GM19023 (cell line): ENCODE data around the gene PLEK.

Experiments used
- ATAC-seq: cut with Tn5 transposase; IDR thresholded peaks from one replicate; pipeline ENCODE4 v1.9.1; 2021; ENCODE audit warnings: mild to moderate bottlenecking, moderate library complexity; ENCODE audit not compliant: unreplicated experiment

Gene PLEK

DNA sequence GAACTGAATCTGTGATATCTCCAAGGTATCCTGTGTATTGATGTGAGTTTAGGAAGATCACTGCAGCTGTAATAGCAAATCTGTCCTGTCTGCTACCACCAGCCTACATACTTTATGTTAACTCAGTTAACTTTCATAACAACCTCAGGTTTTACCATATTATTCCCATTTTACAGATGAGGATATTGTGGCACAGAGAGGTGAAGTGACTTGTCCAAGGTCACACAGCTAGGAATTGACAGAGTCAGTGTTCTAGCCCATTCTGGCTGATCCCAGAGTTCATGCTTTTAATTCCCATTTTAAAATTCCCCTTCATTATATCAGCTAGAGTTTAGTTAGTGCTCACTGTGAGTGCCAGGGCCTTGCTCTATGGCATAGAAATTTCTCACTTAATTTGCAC, 49.4 kb downstream of the PLEK start:
- no peak for ATAC-seq

DNA sequence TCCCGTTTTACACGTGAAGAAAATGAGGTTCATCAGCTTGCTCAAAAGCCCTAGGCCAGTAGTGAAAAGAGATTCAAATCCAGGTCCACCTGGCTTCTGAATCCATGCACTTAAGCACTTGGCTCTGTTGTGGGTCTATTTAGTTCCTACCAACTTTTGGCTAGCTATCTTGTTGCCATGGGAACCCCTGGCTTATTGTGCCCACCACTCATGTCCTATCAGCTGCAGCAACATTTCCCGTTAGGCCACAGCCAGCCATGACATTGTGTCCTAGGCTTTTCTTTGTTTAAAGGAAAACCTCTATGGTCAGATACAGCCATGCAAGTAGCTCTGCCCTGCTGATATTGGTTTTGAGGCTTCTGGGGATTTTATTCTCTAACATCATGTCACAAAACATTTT, 49.8 kb downstream of the PLEK start:
- ATAC-seq = no peak

DNA sequence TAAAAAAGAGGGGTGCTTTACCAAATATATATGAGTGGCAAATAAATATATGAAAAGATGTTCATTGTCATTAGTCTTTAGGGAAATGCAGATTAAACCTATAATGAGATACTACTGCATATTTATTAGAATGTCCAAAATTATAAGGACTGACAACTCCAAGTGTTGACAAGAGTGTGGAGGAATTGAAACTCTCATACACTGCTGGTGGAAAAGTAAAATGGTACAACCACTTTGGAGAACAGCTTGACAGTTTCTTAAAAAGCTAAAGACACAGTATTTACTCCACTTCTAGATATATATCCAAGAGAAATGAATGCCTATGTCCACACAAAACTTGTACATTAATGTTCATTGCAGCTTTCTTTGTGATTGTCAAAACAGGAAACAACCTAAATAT, 50.4 kb downstream of the PLEK start:
- no peak for ATAC-seq

DNA sequence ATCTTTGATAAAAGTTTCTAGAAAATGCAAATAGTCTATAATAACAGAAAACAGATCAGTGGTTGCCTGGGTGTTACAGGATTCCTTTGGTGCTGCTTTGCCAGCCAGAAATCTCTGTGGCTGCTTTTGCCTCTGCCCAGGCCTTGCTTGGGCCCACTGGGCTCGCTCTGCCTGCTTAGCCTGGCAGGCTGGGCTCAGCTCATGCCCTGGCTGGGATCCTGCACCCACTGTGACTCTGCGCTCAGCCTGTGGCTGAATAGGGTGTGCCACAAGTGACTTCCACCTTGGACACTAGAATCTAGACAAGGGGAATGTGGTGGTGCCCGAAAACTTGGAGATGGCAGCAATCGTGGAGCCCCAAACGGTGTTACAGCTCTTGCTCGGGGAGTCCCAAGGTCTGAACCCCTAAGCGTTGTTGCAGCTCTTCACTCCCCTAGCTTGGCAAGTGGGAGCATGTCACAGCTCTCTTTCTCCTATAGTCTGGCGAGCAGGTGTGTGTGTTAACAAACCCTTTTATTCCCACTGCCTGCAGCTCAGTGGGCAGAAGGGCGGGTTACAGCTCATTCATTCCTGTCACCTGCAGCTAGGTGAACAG, 51.1 kb downstream of the PLEK start:
- ATAC-seq = no peak

DNA sequence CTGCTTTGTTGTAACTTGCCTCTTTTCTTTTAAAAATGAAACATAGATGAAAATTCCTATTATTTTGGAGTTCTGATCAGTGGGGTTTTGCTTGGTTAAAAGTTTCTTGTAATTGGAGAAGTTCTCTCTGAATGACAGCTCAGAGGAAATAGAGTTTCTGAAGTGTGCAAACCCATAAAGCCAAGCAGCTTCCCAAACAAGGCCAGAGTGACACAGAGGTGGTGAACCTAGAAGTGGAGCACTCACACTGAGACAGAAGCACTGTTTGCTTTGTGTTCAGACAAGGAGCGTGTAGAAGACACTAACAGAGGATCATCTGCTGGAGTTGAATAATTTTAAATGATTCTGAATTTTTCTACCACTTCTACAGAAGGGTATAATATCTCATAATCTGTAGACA, 52.8 kb downstream of the PLEK start:
- ATAC-seq = no peak

DNA sequence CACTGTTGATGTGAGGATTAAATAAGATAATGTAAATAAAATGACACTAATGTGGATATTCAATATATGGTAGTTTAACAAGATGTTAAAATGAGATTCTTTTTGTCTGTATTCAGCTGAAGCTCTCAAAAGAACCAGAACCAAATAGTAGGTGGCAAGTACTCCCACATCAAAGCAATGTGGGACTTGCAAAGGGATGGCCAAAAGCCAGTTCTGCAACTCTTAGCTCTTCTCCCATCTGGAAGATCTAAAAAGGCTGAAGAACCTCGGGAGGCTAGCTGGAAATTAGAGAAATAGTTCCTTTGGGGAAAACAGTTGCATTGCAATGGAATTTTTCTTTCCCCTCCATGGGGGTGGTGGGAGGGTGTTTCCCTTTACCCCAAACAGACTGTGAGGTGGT, 53.3 kb downstream of the PLEK start:
- ATAC-seq = no peak

DNA sequence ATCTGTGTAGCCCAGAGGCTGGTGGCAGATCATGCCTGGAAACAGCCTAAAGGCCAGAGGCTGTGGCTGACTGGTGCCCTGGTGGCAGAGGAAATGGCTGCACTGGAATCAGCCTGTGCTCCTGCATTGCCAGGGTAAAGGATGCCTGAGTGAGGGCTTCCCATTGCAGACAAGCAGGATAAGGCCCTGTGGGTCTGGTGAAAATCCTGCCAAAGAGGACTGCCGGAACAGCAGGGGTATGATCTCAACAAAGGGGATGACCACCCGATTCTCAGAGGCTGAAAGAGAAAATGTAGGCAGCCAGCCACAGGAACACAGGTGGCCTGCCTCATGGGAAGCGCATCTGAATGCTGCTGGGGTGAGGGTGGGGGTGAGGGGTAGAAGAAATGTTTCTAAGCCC, 53.8 kb downstream of the PLEK start:
- peak; percentile 54 for ATAC-seq

DNA sequence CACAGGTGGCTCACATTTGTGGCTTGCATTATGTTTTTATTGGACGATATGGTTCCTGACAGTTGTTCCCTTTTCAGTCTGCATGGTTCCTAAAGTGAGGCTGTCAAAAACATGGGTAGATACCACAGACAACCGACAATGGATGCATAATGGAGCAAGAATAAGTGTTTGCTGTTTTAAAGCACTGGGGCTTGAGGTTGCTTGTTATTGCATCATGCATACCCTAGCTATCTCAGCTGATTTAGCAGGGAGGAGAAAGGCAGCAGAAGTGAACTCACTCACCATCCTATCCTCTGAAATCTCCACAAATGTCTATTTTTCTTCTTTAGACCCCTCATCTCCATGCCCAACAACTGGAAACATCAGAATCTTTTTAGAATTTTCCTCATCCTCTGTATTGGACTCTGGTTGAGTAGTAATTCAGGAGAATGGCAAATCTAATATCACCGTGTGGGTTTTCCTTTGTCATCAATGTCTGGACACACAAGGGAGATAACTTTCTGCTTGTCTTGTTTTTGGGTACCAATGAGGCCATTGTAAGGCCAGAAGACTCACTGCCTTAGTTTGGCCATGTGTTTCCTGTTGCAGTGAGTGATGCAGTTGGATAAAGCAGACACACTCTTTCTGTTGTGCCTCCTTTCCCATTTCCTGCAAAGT, 55.3 kb downstream of the PLEK start:
- no peak for ATAC-seq

DNA sequence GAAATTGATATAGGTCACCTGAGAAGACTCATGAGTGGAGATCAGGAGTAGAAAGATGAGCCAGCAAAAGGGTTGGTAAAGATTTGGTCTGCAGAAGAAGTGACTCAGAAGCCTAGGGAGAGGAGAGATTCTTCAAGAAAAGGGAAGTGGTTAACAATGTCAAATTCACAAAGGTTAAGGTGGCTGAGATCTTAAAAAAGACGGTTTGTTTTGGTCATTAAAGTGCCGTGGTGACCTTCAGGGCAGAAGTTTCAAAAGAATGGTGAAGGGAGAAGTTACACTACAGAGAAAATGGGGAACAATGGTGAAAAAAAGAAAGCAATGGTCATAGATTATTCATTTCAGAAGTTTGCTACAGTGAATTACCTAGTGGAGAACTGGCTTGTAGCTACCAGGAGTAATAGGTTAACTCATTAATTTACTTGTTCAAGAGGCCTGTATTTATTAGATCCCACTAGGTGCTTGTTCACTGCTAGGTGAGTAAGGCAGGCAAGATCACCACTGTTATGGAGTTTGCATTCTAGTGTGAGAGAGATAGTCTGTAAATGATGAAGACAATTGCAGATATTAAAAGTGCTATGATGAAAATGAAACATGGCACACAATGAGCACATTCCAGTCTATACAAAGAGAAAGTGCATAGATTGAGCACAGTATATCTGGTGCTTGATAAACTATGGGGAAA, 59.0 kb downstream of the PLEK start:
- peak; percentile 75 for ATAC-seq

DNA sequence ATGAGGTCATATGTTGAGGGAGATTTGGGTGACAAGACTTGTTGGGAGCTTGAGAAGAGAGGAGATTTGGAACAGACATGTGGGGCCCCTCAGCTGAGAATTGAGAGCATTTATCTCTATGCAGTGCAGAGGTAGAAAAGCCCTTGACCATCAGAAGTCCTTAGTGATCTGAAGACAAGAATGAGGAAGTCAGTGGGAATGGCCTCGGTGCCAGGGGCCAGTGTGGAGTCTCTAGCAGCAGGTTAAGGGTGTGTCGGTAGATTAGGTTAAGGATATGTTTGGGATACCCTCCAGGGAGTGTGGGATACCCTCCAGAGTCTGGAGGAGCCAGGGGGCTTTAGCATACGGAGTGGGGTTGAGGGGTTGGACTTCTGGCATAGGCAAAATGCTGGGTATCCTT, 60.4 kb downstream of the PLEK start:
- ATAC-seq = no peak

DNA sequence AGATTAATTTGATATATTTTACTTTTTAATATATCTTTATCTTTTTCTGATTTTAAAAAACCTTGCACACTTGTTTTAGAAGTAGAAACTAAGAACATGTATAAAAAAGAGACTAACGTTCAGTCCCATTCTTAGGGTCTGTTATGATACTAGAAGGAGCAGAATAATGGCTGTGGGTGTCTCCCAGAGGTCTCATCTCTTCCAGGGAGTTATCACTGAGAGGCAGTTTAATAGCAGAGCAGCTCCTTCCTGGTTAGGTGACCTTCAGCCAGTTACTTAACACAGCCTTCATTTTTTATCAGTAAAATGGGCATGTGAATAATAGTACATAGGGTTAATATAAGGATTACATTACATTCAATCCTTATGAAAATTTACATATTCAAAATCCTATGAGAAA, 61.4 kb downstream of the PLEK start:
- no peak for ATAC-seq

DNA sequence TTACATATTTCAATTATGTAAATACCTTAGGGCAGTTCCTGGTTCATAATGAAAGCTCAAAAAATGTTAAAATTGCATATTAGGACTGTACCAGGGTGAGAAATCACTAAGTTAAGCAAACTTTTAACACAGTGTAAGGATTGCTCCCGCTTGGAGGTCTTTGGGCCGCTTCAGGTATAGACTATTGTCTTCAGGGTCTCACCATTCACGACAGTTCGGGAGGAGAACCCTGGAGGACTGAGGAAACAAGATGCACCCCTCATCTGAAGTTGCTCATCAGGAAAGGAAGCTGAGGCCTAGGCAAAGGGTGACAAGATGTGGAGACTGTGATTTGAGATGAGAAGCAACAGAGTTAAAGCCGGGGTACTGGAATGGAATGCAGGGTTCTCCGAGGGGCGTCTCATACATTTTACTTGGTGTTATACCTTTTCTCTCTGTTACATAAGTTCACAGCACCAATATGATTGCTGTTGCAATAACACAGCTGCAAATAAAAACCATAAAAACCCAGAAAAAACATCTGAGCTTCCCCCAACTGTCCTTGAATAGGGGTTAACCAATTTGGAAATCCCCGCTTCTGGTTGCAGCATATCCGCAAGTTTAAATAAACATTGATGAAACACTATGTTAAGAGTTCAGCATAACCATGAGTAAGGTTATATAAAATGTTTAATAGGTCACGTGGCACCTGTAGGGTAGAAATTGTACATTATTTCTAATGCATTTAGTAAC, 61.9 kb downstream of the PLEK start:
- ATAC-seq = peak; percentile 36

DNA sequence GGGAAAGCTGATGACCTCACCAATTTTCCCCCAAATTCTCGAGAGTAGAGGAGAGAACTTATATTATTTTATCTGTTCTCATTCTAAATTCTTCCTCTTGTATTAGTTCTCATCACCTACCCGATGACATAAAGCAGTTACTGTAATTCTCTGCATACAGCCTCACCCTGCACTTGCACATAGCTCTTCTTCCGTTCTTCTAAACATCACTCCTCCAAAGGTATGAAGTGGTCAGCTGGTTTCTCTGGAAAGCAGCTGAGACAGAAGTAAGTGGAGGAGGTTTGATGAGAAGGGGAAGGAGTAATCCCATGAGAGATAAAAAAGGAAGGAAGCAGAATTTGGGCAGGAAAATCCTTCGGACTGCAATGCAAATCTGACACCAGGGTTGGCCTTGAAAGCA, 63.0 kb downstream of the PLEK start:
- ATAC-seq = no peak

DNA sequence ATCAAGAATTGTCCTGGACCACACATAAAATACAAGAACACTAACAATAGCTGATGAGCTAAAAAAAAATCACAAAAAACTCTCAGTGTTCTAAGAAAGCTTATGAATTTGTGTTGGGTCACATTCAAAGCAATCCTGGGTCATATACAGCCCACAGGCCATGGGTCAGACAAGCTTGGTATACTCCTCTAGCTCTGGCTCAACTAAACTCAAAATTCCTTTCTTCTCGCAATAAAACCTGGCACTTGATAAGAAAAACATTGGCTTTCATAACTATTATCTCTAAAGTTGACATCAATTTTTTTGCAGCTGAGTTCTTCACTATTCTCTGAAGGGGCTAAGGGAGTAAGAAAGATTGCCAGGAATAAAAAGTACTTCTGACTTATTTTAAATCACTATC, 63.7 kb downstream of the PLEK start:
- no peak for ATAC-seq

DNA sequence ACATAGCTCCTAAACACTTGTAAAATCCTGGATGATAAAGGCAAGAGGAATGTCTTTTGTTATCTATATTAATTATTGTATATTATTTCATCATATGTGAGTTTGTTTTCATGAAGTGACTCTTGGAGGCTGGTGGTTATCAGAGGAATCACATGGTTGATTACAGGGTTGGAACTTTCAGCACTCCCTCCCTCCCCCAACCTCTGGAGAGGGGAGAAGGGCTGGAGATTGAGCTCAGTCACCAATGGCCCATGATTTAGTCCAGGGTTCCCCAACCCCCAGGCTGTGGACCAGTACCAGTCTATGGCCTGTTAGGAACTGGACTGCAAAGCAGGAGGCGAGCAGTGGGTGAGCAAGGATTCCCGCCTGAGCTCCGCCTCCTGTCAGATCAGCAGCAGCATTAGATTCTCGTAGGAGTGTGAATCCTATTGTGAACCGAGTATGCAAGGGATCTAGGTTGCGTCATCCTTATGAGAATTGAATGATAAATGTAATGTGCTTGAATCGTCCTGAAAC, 64.3 kb downstream of the PLEK start:
- no peak for ATAC-seq

DNA sequence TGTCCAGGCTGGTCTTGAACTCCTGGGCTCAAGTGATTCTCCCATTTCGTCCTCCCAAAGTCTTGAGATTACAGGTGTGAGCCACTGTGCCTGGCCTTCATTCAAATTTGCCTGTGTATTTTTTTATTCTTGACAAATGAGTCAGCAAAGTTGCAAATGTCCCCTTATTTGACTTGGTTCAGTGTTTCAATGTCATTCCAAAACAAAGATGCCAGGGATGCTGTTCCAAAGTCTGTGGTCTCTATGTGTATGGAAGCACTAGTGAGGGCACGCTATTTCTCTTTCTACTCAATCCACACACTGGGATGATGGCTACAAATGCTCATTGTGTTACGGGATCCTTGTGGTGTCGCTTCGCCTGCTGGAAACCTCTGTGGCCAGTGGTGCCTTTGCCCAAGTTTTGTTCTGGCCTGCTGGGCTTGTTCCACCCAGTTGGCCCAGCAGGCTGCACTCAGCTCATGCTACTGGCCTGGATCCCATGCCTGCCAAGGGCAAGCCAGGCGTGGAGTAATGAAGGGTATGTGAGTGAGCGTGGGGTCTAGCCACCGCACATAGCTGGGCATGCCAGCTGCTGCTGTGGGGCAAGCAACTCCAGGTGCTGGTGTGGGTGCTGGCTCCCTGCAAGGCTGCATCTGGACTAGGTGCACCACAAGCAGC, 66.4 kb downstream of the PLEK start:
- no peak for ATAC-seq

DNA sequence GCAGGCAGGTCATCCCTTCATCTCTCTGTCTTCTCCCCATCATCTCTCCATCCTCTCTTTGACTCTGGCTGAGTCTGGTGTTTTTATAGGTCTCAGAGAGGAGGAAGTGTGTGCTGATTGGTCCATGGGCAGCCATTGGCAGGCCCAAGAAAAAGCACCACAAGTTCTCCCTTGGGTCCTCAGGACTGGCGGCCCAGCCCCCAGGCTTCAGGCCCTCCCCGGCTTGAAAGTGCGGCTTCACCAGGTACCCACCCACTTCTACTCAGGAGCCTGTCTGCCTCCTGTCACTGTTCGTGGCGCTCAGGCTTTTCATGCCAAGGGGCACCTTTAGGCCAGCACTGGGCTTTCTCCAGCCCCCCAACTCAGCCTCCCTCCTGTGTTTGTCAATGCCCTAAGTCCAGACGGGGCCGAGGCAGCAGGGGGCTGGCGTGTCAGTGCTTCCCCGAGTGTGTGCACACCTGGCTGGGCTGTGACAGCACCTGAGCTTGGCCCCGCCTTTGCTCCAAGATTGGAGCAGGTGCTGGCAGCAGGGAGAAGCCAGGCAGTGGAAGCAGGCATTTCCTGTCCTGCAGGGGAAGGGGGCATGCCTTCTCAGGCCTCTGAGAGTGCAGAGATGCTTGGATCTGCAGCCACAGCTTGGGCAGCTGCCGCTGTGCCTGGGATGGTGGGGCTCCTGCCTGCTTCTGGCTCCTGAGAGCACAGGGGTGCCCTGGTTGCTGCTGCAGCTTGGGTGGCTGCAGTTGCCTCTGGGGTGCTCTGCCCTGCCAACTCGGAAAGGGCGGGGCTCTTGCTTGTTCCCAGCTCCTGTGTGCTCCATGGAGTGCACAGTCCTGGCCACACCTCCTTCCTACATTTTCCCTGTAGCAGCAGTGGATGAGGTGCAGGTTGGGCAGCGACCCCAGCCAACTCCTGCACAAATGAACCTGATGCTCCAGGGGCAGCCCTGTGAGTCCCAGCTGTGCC, 67.9 kb downstream of the PLEK start:
- ATAC-seq = no peak

DNA sequence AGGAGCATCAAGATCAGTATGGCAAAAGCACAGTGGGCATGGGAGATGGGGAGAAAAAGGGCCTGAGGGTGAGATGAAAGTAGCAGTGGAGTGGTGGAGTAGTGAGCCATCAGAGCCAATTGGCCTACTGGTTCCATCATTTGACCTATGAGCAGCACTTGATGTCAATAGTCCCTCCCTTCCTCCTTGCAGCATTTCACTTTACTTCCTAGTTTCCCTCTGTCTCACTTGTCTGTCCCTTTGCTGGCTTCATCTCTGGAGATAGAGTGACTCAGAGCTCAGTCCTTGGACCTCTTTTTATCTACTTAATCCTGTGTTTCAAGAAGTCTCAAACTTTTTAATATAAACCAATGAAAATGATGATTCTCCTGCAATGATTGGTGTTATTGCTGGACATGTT, 69.9 kb downstream of the PLEK start:
- ATAC-seq = no peak

DNA sequence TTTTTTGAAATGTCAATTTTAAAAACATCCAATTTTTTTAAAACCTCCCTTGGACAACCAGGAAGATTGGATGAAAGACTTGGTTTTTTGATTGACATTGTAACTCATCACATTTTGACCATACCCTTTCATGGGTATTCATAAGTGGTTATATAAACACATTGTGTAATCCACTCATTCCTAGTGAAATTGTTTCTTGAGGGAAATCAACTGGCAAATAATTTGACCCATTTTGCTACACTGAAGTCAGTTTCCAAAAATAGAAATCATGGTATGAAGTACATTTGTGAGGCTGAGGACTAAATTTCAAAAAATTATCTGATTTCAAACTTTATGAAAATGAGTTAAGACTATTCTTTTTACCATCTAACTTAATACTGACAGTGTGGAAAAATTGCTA, 70.5 kb downstream of the PLEK start:
- no peak for ATAC-seq

DNA sequence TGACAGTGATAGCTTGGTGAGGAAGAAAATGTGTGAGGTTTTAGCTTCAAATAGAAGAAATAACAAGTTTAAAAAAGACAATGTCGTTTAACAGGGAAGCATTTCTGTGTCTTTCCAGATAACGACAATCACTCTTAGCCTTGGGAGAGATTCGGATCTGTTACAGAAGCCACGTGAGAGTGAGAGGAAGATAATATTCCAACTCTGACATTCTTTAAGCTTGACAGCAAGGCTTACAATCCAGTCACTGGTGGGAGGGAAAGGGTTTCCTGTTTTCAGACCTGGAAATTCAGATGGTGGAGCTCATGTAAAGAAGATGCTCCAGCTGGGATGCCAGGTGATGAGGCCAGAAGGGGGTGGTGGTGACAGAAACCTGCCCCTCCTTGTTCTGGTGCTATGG, 71.2 kb downstream of the PLEK start:
- ATAC-seq = no peak
